NCI-H69 (cell line): ENCODE measurements around the gene RAB31.
"Not testable (repeated sequence)": the region's sequence is repeated elsewhere in the genome, so short reads cannot be mapped to it uniquely, and the experiment has no call there.

ENCODE experiments used
- DNase-seq: peaks from one replicate; lab custom pipeline; 2025; lab: John Stamatoyannopoulos, UW

RAB31 gene

GRCh38 chr18:9708057-9708433, at the start of gene RAB31:
TSS of gene RAB31 (plus strand) at chr18:9708301. CDS start at chr18:9708406, 105 bp downstream.
- DNase-seq, result peak; percentile 91

- no peak for DNase-seq
These were observed 48.4 kb upstream of the RAB31 start for GRCh38 chr18:9659499-9660375.

- peak; percentile 65 for DNase-seq
These were observed 46.5 kb upstream of the RAB31 start for GRCh38 chr18:9661564-9661963.

- no peak for DNase-seq
These were observed 44.7 kb upstream of the RAB31 start for GRCh38 chr18:9663377-9663776.

- DNase-seq, result no peak
These were observed 42.8 kb upstream of the RAB31 start for GRCh38 chr18:9665314-9665713.

GRCh38 chr18:9666548-9666947, 41.6 kb upstream of the RAB31 start:
- DNase-seq, result no peak

- DNase-seq, result no peak
These were observed 39.1 kb upstream of the RAB31 start for GRCh38 chr18:9669016-9669415.

- no peak for DNase-seq
These were observed 36.9 kb upstream of the RAB31 start for GRCh38 chr18:9671214-9671613.

- DNase-seq, result peak; percentile 79
These were observed 34.5 kb upstream of the RAB31 start for GRCh38 chr18:9673296-9674251.

- not testable (repeated sequence) for DNase-seq
These were observed 29.9 kb upstream of the RAB31 start for GRCh38 chr18:9678216-9678615.

- no peak for DNase-seq
These were observed 29.0 kb upstream of the RAB31 start for GRCh38 chr18:9679125-9679524.

GRCh38 chr18:9681217-9681616, 26.9 kb upstream of the RAB31 start:
- DNase-seq, result peak; percentile 49

GRCh38 chr18:9682572-9682971, 25.5 kb upstream of the RAB31 start:
- peak; percentile 58 for DNase-seq

GRCh38 chr18:9683418-9684396, 24.4 kb upstream of the RAB31 start:
- DNase-seq, result peak; percentile 98

- no peak for DNase-seq
These were observed 23.1 kb upstream of the RAB31 start for GRCh38 chr18:9684881-9685614.

GRCh38 chr18:9685615-9685890, 22.5 kb upstream of the RAB31 start:
- no peak for DNase-seq

- DNase-seq, result no peak
These were observed 19.9 kb upstream of the RAB31 start for GRCh38 chr18:9688036-9688741.

GRCh38 chr18:9689253-9689652, 18.8 kb upstream of the RAB31 start:
- no peak for DNase-seq

GRCh38 chr18:9690418-9691188, 17.5 kb upstream of the RAB31 start:
- peak; percentile 29 for DNase-seq

- no peak for DNase-seq
These were observed 16.9 kb upstream of the RAB31 start for GRCh38 chr18:9691235-9691634.
